ENCODE data around the gene CABLES1. TPM values are rescaled to one million over a fixed set of nuclear protein-coding genes. Genes with fewer than 3 reads are reported as not detected.
"Not testable (repeated sequence)": the region's sequence is repeated elsewhere in the genome, so short reads cannot be mapped to it uniquely, and the experiment has no call there.

The CABLES1 gene
- polyA plus RNA-seq, 3 donors = 25.2 to 26.4 (median 25.8) TPM

DNA sequence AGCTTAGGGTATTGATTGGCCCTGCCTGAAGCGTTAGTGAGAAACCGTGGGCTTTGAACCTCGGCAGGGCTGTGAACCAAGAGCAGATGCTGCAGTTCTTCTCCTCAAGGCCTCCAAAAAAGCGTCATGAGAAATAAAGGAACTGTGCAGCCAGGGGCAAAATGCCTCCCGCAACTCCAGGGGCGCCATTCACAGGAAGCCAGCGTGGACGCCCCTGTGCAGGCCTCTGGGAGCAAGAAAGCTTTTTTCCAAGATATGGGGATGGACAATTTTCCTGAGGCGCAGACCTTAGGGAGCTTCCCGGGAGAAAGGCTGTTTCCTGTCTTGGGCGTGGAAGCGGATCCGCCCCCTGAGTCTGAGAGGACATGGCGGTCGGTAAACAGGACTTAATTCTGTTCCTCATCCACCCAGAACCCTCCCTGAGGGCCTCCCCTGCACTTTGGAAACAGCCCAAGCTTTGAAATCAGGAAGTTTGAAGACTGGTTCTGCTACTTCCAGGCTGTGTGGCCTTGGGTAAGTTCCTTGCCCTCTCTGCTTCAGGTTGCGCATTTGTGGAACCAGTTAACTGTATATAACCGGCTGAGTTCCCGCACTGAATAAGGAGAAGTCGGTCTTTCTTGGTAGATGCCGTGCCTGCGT, 29.6 kb upstream of the CABLES1 start:
- DNase-seq (ENCODE audit: extremely low read depth in 1 of 11, low read depth in 9 of 11, low spot score in 4 of 11) = no peak

- DNase-seq (ENCODE audit: extremely low read depth in 1 of 11, low read depth in 9 of 11, low spot score in 4 of 11) = no peak
Measured at GRCh38 chr18:23106575-23106974, 28.7 kb upstream of the CABLES1 start.

- no peak for DNase-seq (ENCODE audit: extremely low read depth in 1 of 11, low read depth in 9 of 11, low spot score in 4 of 11)
Measured at GRCh38 chr18:23107718-23108117, 27.6 kb upstream of the CABLES1 start.

DNA sequence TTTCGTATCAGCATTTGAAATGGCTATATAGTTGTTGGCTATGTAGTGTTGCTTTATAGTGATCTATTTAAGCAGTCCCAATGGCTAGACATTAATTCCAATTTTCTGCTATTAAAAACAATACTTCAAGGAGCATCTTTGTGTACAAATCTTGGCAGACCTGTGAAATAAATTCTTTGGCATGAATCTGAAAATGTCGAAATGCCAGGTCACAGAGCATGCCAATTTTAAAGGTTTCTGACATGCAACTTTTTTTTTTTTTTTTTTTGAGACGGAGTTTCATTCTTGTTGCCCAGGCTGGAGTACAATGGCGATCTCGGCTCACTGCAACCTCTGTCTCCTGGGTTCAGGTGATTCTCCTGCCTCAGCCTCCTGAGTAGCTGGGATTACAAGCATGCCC, 26.8 kb upstream of the CABLES1 start:
- DNase-seq (ENCODE audit: extremely low read depth in 1 of 11, low read depth in 9 of 11, low spot score in 4 of 11) = no peak

DNA sequence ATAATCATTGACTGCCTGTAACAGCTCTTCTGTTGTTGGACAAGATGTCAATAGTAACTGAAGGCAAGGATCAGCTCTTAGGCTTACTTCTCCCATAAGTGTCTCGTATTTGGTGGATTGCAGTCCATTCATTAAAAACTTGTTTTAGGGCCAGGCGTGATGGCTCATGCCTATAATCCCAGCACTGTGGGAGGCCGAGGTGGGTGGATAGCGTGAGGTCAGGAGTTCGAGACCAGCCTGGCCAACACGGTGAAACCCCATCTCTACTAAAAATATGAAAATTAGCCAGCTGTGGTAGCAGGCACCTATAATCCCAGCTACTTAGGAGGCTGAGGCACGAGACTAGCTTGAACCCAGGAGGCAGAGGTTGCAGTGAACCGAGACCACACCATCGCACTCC, 26.1 kb upstream of the CABLES1 start:
- not testable (repeated sequence) for DNase-seq (ENCODE audit: extremely low read depth in 1 of 11, low read depth in 9 of 11, low spot score in 4 of 11)

- DNase-seq (ENCODE audit: extremely low read depth in 1 of 11, low read depth in 9 of 11, low spot score in 4 of 11) = no peak
Measured at GRCh38 chr18:23113576-23113975, 21.7 kb upstream of the CABLES1 start.

- no peak for DNase-seq (ENCODE audit: extremely low read depth in 1 of 11, low read depth in 9 of 11, low spot score in 4 of 11)
Measured at GRCh38 chr18:23114171-23114881, 21.0 kb upstream of the CABLES1 start.

DNA sequence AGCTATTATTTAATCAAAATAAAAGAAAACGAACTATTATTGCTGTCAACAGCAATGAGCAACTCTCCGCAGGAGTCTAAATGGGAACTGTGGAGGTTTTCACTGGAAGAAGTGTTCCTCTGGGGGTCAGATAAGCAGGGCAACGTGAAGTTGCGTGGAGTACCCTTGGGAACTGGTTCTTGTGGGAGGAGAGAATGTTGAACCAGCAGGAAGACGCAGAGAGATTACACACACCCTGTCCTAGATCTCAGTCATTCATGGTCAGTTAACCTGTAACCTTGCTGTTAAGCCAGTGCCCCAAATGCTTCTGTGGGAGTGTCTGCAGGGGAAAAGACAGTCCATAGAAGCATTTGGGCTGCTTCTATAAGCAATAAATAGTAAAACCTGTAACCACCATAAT, 20.4 kb upstream of the CABLES1 start:
- no peak for DNase-seq (ENCODE audit: extremely low read depth in 1 of 11, low read depth in 9 of 11, low spot score in 4 of 11)

DNA sequence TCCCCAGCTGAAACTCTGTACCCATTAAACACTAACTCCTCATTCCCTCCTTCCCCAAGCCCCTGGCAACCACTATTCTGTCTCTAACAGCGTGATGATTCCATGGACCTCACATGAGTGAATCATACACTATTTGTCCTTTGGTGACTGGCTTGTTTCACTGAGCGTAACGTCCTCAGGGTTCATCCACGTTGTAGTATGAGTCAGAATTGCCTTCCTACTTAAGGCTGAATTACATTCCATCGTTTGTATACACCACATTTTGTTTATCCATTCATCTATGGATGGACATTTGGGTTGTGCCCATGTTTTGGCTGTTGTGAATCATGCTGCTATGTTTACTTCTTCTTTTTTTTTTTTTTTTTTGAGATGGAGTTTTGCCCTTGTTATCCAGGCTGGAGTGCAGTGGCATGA, 19.6 kb upstream of the CABLES1 start:
- no peak for DNase-seq (ENCODE audit: extremely low read depth in 1 of 11, low read depth in 9 of 11, low spot score in 4 of 11)

GRCh38 chr18:23121133-23121532, 14.2 kb upstream of the CABLES1 start:
- no peak for DNase-seq (ENCODE audit: extremely low read depth in 1 of 11, low read depth in 9 of 11, low spot score in 4 of 11)

DNA sequence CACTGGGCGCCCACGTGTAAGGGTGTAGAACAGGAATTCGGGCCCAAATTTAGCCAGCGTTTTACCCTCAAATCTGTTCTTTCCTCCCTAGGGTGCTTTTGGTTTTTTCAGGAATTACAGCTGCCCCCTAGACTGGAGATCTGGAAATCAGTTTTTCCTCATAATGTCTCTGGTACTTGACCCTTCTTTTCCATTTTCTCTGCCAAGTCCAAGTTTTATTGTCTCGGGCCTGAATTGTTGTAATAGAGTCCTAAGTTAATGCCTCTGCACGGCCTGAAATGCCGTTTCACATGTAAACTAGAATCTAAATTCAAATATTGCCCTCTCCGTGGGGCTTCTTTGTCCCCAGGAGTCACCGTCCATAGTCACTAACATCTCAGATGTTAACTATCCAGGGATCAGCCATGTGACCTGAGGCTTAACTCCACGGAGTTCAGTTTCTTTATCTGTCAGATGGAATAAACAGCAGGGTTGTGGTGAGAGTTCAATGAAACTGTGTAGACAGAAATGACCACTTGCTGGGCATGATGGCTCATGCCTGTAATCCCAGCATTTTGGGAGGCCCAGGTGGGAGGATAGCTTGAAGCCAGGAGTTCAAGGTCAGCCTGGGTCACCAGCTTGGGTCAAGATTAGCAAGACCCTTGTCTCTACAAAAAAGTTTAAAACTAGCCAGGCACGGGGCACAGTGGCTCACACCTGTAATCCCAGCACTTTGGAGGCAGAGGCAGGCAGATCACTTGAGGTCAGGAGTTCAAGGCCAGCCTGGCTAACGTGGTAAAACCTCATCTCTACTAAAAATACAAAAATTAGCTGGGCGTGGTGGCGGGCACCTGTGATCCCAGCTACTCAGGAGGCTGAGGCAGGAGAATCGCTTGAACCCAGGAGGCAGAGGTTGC, 12.7 kb upstream of the CABLES1 start:
- DNase-seq (ENCODE audit: extremely low read depth in 1 of 11, low read depth in 9 of 11, low spot score in 4 of 11) = no peak

GRCh38 chr18:23126376-23127056, 8.8 kb upstream of the CABLES1 start:
- DNase-seq (ENCODE audit: extremely low read depth in 1 of 11, low read depth in 9 of 11, low spot score in 4 of 11) = no peak

DNA sequence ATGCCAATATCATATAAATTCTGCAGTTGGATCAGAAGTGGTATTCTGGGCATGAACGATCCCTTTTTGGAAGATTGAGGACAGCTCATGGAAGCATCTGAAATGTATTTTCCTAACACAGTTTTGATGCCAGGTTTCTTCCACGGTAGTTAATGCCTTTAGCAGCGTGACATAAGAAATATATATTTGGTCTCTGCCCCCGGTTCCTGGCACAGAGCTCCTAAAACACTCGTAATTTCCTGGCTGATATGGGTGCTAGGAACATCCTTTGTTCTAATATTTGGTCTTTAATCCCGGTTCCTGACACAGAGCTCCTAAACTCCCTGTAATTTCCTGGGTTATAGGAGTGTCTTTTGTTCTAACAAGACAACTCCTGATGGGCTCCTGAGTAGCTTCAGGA, 8.2 kb upstream of the CABLES1 start:
- DNase-seq (ENCODE audit: extremely low read depth in 1 of 11, low read depth in 9 of 11, low spot score in 4 of 11) = no peak

GRCh38 chr18:23129355-23130002, 5.8 kb upstream of the CABLES1 start:
- DNase-seq (ENCODE audit: extremely low read depth in 1 of 11, low read depth in 9 of 11, low spot score in 4 of 11) = no peak

DNA sequence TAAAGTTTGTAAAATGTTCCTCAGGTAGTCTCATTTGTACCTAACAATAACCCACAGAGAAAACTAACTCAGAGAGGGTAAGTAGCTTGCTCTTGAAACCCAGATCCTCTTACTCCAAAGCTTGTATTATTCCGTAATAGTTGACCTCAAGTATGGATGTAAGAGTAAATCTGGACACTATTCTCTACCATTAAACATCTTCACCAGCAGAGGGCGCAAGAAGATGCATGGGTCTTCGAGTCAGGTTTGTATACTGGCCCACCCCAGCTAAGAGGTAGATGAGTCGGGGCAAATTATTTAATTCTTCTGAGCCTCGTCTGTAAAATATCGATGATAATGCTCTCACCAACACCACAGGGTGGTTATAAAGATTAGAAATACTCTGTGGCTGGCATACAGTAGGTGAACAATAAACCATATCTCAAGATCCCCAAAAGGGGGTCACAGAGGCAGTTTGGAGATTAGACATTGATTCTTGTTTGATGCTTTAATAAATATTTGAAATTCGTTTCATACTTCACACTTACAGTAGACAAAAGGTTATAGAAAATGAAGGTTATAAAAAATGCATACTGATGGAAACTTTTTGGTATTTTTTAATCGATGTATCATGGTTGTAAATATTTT, 3.5 kb upstream of the CABLES1 start:
- peak in 2 of 11 donors; percentile 58 to 84 for DNase-seq (ENCODE audit: extremely low read depth in 1 of 11, low read depth in 9 of 11, low spot score in 4 of 11)

GRCh38 chr18:23133860-23134779, 1.2 kb upstream of the CABLES1 start:
- DNase-seq (ENCODE audit: extremely low read depth in 1 of 11, low read depth in 9 of 11, low spot score in 4 of 11) = no peak

DNA sequence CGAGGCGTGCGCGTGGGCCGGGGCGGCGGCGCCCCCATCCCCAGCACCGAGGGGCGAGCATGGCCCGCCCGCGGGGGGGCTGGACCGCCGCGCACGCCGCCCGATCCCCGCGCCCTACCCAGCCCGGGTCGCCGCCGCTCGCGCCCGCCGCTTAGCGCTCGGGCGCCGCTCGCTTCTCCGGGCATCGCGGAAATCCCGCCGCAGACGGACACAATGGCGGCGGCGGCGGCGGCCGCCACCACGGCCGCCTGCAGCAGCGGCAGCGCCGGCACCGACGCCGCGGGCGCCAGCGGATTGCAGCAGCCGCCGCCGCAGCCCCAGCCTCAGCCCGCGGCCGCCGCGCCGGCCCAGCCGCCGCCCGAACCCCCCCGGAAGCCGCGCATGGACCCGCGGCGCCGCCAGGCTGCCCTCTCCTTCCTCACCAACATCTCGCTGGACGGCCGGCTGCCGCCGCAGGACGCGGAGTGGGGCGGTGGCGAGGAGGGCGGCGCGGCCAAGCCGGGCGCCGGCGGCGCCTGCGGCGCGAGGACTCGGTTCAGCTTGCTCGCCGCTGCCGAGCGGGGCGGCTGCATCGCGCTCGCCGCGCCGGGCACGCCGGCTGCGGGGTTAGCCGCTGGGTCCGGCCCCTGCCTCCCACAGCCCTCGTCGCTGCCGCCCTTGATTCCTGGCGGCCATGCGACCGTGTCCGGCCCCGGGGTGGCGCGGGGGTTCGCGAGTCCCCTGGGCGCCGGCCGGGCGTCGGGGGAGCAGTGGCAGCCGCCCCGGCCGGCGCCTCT, 453 bp downstream of the CABLES1 start:
- DNase-seq (ENCODE audit: extremely low read depth in 1 of 11, low read depth in 9 of 11, low spot score in 4 of 11) = no peak

Measured in renal cortex interstitium (tissue), 11 donors.